Limb (tissue), 2 donors: ENCODE results near the gene STARD6.
"Not testable (repeated sequence)": the region's sequence is repeated elsewhere in the genome, so short reads cannot be mapped to it uniquely, and the experiment has no call there.

Experiments used
- DNase-seq, 2 donors: peaks; one replicate each; pipeline ENCODE4 v3.0.0-alpha.2; 2016; ENCODE audit errors: extremely low spot score in 2 of 2

Gene STARD6

GRCh38 chr18:54357660-54358494 lies at the start of gene STARD6, which contains the start of gene C18orf54:
Gene STARD6 (minus strand): TSS chr18:54357858. CDS start chr18:54354573, 3,285 bp downstream.
Gene C18orf54 (plus strand): TSS chr18:54357906. CDS start chr18:54360573, 2,667 bp downstream.
- DNase-seq: peak; percentile 92 to 95

- DNase-seq: no peak
These were observed 47.6 kb upstream of the STARD6 start for GRCh38 chr18:54405290-54405689.

GRCh38 chr18:54396760-54397159 lies 39.1 kb upstream of the STARD6 start:
- DNase-seq: no peak

GRCh38 chr18:54393648-54394294 lies 36.1 kb upstream of the STARD6 start:
- no peak for DNase-seq

GRCh38 chr18:54392543-54393023 lies 34.9 kb upstream of the STARD6 start:
- DNase-seq: peak in 1 of 2 donors; percentile 68

- no peak for DNase-seq
These were observed 33.2 kb upstream of the STARD6 start for GRCh38 chr18:54390838-54391237.

- no peak for DNase-seq
These were observed 31.5 kb upstream of the STARD6 start for GRCh38 chr18:54389143-54389505.

GRCh38 chr18:54388203-54389142 lies 30.8 kb upstream of the STARD6 start:
- no peak for DNase-seq

- DNase-seq: no peak
These were observed 30.0 kb upstream of the STARD6 start for GRCh38 chr18:54387631-54388030.

- not testable (repeated sequence) for DNase-seq
These were observed 29.3 kb upstream of the STARD6 start for GRCh38 chr18:54386800-54387495.

- no peak for DNase-seq
These were observed 28.4 kb upstream of the STARD6 start for GRCh38 chr18:54386043-54386442.

- DNase-seq: no peak
These were observed 25.1 kb upstream of the STARD6 start for GRCh38 chr18:54382733-54383252.

GRCh38 chr18:54382076-54382475 lies 24.4 kb upstream of the STARD6 start:
- no peak for DNase-seq

- no peak for DNase-seq
These were observed 24.0 kb upstream of the STARD6 start for GRCh38 chr18:54381640-54382039.

- no peak for DNase-seq
These were observed 20.4 kb upstream of the STARD6 start for GRCh38 chr18:54378057-54378456.

GRCh38 chr18:54360406-54360805 lies 2.7 kb upstream of the STARD6 start:
- no peak for DNase-seq

GRCh38 chr18:54359233-54359632 lies 1.6 kb upstream of the STARD6 start:
- DNase-seq: no peak

- DNase-seq: peak in 1 of 2 donors; percentile 18
These were observed 910 bp upstream of the STARD6 start for GRCh38 chr18:54358495-54359040.

- no peak for DNase-seq
These were observed 487 bp downstream of the STARD6 start for GRCh38 chr18:54357082-54357659.

GRCh38 chr18:54351186-54351585 lies 6.5 kb downstream of the STARD6 start:
- DNase-seq: no peak
